Measurements from ENCODE around the gene FBXO30.

DNA sequence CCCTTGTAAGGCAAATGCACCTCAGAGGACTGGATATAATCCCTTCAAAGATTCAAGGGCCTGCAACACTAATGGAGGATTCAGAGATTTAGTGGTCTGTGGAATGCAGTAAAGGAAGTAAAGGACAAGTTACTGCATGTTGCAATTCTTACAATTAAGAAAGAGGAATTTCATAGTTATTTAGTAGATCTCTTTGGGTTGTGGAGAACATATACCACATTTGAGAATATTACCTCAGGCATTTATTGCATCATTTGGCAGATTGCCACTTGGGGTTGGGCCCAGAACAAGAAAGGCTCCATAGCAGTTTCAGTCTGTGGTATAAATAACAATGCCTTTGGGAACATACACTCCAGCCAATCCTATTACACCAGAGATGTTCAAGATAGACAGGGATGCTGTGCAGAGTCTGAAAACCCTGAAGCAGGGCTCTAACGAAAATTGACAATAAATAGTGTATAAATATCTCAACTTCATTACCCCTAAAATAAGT is 58.4 kb downstream of the FBXO30 start:
- TF ChIP-seq CTCF (IDR thresholded peaks at IDR 0.05) (no peak), EZH2phosphoT487 (IDR thresholded peaks at IDR 0.05) (no peak), EZH2 (IDR thresholded peaks at IDR 0.05) (no peak)
